DOHH2 (cell line): ENCODE data around the gene NCDN.
A peak's percentile ranks its signal among the peaks of the same experiment; 100 is the strongest.

Experiments
- CTCF ChIP-seq: fragments of 200-600 bp; sonication (generic); IDR thresholded peaks from one replicate; pipeline ENCODE4 v1.5.1; 2014; ENCODE audit warnings: antibody characterized with exemption, mild to moderate bottlenecking, low read depth, low read length; ENCODE audit not compliant: poor library complexity, severe bottlenecking
- EZH2phosphoT487 ChIP-seq: fragments of 200-600 bp; sonication (generic); IDR thresholded peaks from 2 replicates; pipeline ENCODE4 v1.6.1; 2017; ENCODE audit warnings: borderline replicate concordance, mild to moderate bottlenecking, antibody characterized with exemption, low read length, moderate library complexity, mixed read lengths

- peak; percentile 90 for TF ChIP-seq CTCF
- no peak for TF ChIP-seq EZH2phosphoT487
These were observed 6.7 kb downstream of the NCDN start for GRCh38 chr1:35564037-35564883.
